Esophagus squamous epithelium (tissue), 5 donors: ENCODE measurements around the gene PRKCQ. TPM values are rescaled to one million over a fixed set of nuclear protein-coding genes. Genes with fewer than 3 reads are reported as not detected.
"Not testable (repeated sequence)": the region's sequence is repeated elsewhere in the genome, so short reads cannot be mapped to it uniquely, and the experiment has no call there.

Experiments used
- DNase-seq: peaks from one replicate; lab custom pipeline; 2025; lab: John Stamatoyannopoulos, UW
- H3K27ac ChIP-seq, 4 donors: fragments of 200-600 bp; sonication (generic); one replicate each; pipeline ENCODE4 v1.5.1; 2016 to 2019; ENCODE audit warnings: mild to moderate bottlenecking in 1 of 4
- H3K27me3 ChIP-seq, 4 donors: fragments of 200-600 bp; sonication (generic); 1 replicate in 3 of 4; 2 replicates in 1 of 4; pipeline versions ENCODE4 v1.5.1 to v1.6.0; 2017 to 2021; ENCODE audit warnings: antibody characterized with exemption in 1 of 4
- H3K36me3 ChIP-seq, 3 donors: fragments of 200-600 bp; sonication (generic); one replicate each; pipeline ENCODE4 v1.5.1; 2016 to 2019
- H3K4me1 ChIP-seq, 3 donors: fragments of 200-600 bp; sonication (generic); one replicate each; pipeline ENCODE4 v1.5.1; 2017 to 2019
- H3K4me3 ChIP-seq, 4 donors: fragments of 200-600 bp; sonication (generic); 1 replicate in 3 of 4; 2 replicates in 1 of 4; pipeline ENCODE4 v1.5.1; 2016 to 2019; ENCODE audit warnings: mild to moderate bottlenecking in 2 of 4, moderate library complexity in 1 of 4
- H3K9me3 ChIP-seq, 3 donors: fragments of 200-600 bp; sonication (generic); one replicate each; pipeline ENCODE4 v1.5.1; 2016 to 2019
- POLR2A ChIP-seq, 4 donors: fragments of 450-650 bp; IDR thresholded peaks; one replicate each; pipeline ENCODE4 v1.6.1; 2017; ENCODE audit warnings: antibody characterized with exemption in 4 of 4, mild to moderate bottlenecking in 4 of 4, moderate library complexity in 3 of 4
- WGBS, 2 donors: methylation state at CpG; one replicate each; pipeline ENCODE4 v1.1.5; 2018; 5-methylcytosine and 5-hydroxymethylcytosine counted together
- intact Hi-C: fragments of 100-400 bp; cut with DNase I; formaldehyde crosslinking; loops from one replicate; pipeline ENCODE4 v1.15.0; 2022
- total RNA-seq, 4 donors: library from RNA; depleted of rRNA; stranded (reverse); fragments of >200 nt; gene quantifications; one replicate each; pipeline ENCODE4 v1.1.0, GENCODE V29; 2016
- TF ChIP-seq, protein P1 (sequence below), 6 experiments: fragments of 450-650 bp in 4 of 6; fragments of 200-600 bp in 2 of 6; sonication (generic) in 2 of 6; IDR thresholded peaks; one replicate each; pipeline ENCODE4 v1.5.1; 2016 to 2019; ENCODE audit warnings: antibody characterized with exemption in 6 of 6, mild to moderate bottlenecking in 4 of 6, moderate library complexity in 4 of 6
- donor health status: DM: yes; HTN: yes; CAD: no.

PRKCQ gene
- total RNA-seq, 4 donors from 2014 or later: 0.76 to 2.7 (median 1.4) TPM

DNA sequence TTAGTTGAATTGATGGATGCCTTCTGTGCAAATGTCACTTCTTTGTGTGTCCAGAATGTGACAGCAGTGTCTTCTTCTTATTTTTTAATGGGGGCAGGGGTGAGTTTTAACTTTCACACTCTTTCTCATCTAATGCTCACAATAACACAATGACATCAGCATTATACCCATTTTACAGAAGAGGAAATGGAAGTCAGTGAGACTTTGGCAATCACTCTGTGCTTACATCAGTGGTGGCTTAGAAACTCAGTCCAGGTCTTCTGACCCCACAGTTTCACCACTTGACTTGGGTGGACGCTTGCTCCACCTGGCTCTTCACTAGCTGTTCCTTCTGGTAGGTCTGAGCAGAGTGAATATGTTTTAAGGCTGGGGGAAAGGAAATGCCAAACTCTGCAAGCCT is 124.0 kb downstream of the PRKCQ start:
- no peak overlapping the region for H3K4me3 ChIP-seq
- H3K4me1 ChIP-seq: no peaks in the 10 kb centered on the region
- WGBS, 2 donors: 88 to 90% methylated on average over 1 of the region's 1 CpG
- DNase-seq: no peak
- intact Hi-C loops: no loop called here
- no peaks in the 10 kb centered on the region for H3K36me3 ChIP-seq
- H3K9me3 ChIP-seq: no peaks in the 10 kb centered on the region
- no peak overlapping the region for H3K27ac ChIP-seq
- no peaks in the 10 kb centered on the region for H3K27me3 ChIP-seq
- no peak for TF ChIP-seq POLR2A (IDR thresholded peaks at IDR 0.05)
- TF ChIP-seq, protein P1, sequence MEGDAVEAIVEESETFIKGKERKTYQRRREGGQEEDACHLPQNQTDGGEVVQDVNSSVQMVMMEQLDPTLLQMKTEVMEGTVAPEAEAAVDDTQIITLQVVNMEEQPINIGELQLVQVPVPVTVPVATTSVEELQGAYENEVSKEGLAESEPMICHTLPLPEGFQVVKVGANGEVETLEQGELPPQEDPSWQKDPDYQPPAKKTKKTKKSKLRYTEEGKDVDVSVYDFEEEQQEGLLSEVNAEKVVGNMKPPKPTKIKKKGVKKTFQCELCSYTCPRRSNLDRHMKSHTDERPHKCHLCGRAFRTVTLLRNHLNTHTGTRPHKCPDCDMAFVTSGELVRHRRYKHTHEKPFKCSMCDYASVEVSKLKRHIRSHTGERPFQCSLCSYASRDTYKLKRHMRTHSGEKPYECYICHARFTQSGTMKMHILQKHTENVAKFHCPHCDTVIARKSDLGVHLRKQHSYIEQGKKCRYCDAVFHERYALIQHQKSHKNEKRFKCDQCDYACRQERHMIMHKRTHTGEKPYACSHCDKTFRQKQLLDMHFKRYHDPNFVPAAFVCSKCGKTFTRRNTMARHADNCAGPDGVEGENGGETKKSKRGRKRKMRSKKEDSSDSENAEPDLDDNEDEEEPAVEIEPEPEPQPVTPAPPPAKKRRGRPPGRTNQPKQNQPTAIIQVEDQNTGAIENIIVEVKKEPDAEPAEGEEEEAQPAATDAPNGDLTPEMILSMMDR (IDR thresholded peaks at IDR 0.05): no peak

DNA sequence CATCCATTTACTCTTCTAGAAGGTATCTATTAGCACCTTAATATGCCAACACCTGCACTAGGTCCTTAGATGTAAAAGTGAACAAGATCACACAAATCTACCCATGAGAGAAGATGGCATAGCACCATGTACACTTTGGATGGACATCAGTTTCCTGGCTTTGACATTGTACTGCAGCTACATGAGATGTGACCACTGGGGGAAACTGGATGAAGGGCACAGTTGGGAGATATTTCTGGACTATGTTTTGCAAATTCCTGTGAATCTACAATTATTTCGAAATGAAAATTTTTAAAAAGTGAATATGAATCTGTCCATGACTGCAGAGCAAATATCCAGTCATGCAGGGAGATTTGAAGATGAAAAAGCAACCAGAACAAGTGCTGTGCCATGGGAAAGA is 124.5 kb downstream of the PRKCQ start:
- H3K36me3 ChIP-seq: no peaks in the 10 kb centered on the region
- no peaks in the 10 kb centered on the region for H3K4me1 ChIP-seq
- no peak overlapping the region for H3K4me3 ChIP-seq
- no peaks in the 10 kb centered on the region for H3K9me3 ChIP-seq
- no peak for TF ChIP-seq POLR2A (IDR thresholded peaks at IDR 0.05)
- TF ChIP-seq, protein P1 (IDR thresholded peaks at IDR 0.05): no peak
- 74 to 77% methylated on average over 1 of the region's 1 CpG for WGBS, 2 donors
- no peak overlapping the region for H3K27ac ChIP-seq
- no peaks in the 10 kb centered on the region for H3K27me3 ChIP-seq
- no peak for DNase-seq
- intact Hi-C loops: no loop called here

DNA sequence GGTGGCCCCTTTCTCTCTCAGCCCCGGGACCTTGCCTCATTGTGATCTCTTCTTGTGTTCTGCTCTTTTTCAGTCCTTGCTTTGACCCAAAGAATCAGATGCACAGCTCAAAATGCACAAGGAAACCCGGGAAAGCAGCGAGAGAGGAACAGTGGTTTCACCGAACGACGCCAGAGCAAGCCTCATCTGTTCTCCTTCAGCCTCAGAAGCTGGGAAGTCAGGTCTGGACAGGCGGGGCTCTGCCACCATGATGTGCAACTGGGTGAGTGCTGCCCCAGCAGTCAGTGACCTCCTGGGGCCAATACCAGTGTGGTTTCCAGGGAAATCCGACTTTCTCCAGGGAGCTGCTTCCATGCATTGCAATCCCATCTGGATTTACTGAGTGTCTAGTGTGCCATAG is 133.4 kb downstream of the PRKCQ start:
- no peak for TF ChIP-seq POLR2A (IDR thresholded peaks at IDR 0.05)
- TF ChIP-seq, protein P1 (IDR thresholded peaks at IDR 0.05): no peak
- no peak overlapping the region for H3K4me3 ChIP-seq
- intact Hi-C loops: no loop called here
- H3K4me1 ChIP-seq: peaks cover 0 to 4% (median 0%) of the 10 kb centered on the region in 3 donors
- H3K36me3 ChIP-seq: no peaks in the 10 kb centered on the region
- no peaks in the 10 kb centered on the region for H3K27me3 ChIP-seq
- 76 to 94% methylated on average over 2 to 6 of the region's 8 CpGs for WGBS, 2 donors
- no peaks in the 10 kb centered on the region for H3K9me3 ChIP-seq
- no peak for DNase-seq
- no peak overlapping the region for H3K27ac ChIP-seq

DNA sequence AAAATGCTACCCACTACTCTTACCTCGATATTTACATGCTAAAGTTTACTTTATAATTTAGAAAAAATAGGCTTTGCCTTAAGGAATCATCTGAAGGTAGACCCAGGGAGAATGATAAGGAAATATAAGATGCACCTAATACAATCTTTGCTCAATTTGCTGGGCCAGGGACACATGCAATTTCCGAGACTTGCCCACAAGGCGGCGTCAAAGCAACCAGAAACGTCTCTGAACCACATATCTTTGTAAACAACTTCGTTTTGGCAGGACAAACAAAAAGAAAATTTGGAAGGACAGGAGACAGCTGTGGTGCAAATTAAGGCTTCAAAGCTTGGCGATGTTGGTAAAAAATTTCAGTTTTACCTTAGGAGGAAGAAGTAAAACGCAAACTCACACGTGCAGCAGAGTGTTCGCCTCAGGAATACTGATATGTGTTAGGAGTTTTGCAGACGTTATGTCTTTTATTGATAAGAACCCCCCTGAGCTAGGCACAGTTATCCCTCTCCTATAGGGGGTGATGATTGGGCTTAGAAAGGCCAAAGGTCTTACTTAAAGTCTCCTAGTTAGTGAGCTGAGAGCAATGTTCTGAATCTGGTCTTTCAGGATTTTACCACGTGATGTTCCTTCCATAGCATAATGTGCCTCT is 134.3 kb downstream of the PRKCQ start:
- Histone ChIP-seq H3K4me1 (peaks cover 0 to 4% (median 0%) of the 10 kb centered on the region in 3 donors), H3K36me3 (no peaks in the 10 kb centered on the region), H3K4me3 (no peak overlapping the region), H3K27me3 (no peaks in the 10 kb centered on the region), H3K9me3 (no peaks in the 10 kb centered on the region), H3K27ac (no peak overlapping the region)
- 26 to 30% methylated on average over 12 of the region's 12 CpGs for WGBS, 2 donors
- intact Hi-C loops: no loop called here
- TF ChIP-seq, protein P1 (IDR thresholded peaks at IDR 0.05): peak; percentile 21 to 67 (median 52)
- no peak for TF ChIP-seq POLR2A (IDR thresholded peaks at IDR 0.05)
- DNase-seq: no peak

GRCh38 chr10:6439875-6440274 is 140.2 kb downstream of the PRKCQ start:
- not testable (repeated sequence) for H3K36me3 ChIP-seq, H3K9me3 ChIP-seq, H3K4me1 ChIP-seq, DNase-seq, H3K4me3 ChIP-seq, H3K27ac ChIP-seq, H3K27me3 ChIP-seq
- WGBS, 2 donors: 87 to 92% methylated on average over 4 of the region's 4 CpGs
- intact Hi-C loops: loop anchor here (10.0 kb wide), 1 partner anchor 225 kb away; no protein-coding TSS in a partner anchor
